Measurements from ENCODE around the gene DAD1. TPM values are rescaled to one million over a fixed set of nuclear protein-coding genes. Genes with fewer than 3 reads are reported as not detected.

DAD1 gene
- total and polyA plus RNA-seq, 2 of the 8 experiments (the other 6 are each of a cell fraction or from before 2014, with no cell fraction given): 131 to 440 TPM

- H3K14ac ChIP-seq (ENCODE audit: insufficient read length): no peak overlapping the region
- CTCF ChIA-PET (ENCODE audit: partially characterized antibody): no interaction called here
- no peaks in the 10 kb centered on the region; a peak in 1 of 4 replicates for H3K9me3 ChIP-seq (ENCODE audit: insufficient read depth in 2 of 2, low read depth in 1 of 2, low read length in 1 of 2)
- no peak overlapping the region for H2BK5ac ChIP-seq (ENCODE audit: low read depth, low read length)
- H4K91ac ChIP-seq (replicated peaks; ENCODE audit: insufficient read length, low read length): no peak overlapping the region
- H4K8ac ChIP-seq (ENCODE audit: extremely low read depth, insufficient read depth, low read length): no peak overlapping the region
- no peak for FAIRE-seq
- no peak overlapping the region for H2BK20ac ChIP-seq (ENCODE audit: low read length)
- H3K4me2 ChIP-seq (ENCODE audit: insufficient read depth in 1 of 2, low read depth in 2 of 2, low read length in 2 of 2): no peak overlapping the region
- H2BK12ac ChIP-seq (ENCODE audit: low read depth, low read length): no peak overlapping the region
- 95% methylated on average over 1 of the region's 1 CpG; no CpG with 5 or more reads in 1 of the 2 experiments for WGBS, 2 experiments (ENCODE audit: extremely low coverage in 1 of 2, insufficient coverage in 1 of 2, insufficient read length in 1 of 2, insufficient replicate concordance in 2 of 2, low coverage in 1 of 2, low lambda C conversion rate in 2 of 2, missing lambda C conversion rate in 1 of 2)
- H3K27ac ChIP-seq (ENCODE audit: low read depth, low read length): no peak overlapping the region
- no peak overlapping the region for H3K4me3 ChIP-seq (ENCODE audit: extremely low read depth in 1 of 4, insufficient read depth in 2 of 4, low read depth in 3 of 4, low read length in 4 of 4)
- H3K18ac ChIP-seq (ENCODE audit: extremely low read depth, low read length): no peak overlapping the region
- H3K4me1 ChIP-seq (replicated peaks in 1 of 4; ENCODE audit: control insufficient read depth in 3 of 4, insufficient read depth in 4 of 4, low read length in 3 of 4): no peaks in the 10 kb centered on the region
- H2BK15ac ChIP-seq (ENCODE audit: low read length): no peak overlapping the region
- H3K79me1 ChIP-seq (ENCODE audit: low read depth, low read length): no peaks in the 10 kb centered on the region
- H4K20me1 ChIP-seq (replicated peaks in 1 of 2; ENCODE audit: control insufficient read depth in 1 of 2, insufficient read depth in 2 of 2, low read length in 2 of 2): no peaks in the 10 kb centered on the region
- TF ChIP-seq CBX8 (IDR thresholded peaks at IDR 0.05; ENCODE audit: borderline replicate concordance, low read depth, low read length) (no peak), BRCA1 (IDR thresholded peaks at IDR 0.05; ENCODE audit: low read depth, low read length) (no peak), JUN (IDR thresholded peaks at IDR 0.05; ENCODE audit: low read depth, low read length) (no peak), NANOG (IDR thresholded peaks at IDR 0.05; ENCODE audit: insufficient read depth, low read depth, low read length, poor library complexity, severe bottlenecking) (no peak), CHD1 (IDR thresholded peaks at IDR 0.05; ENCODE audit: low read depth, low read length) (no peak), GTF2F1 (IDR thresholded peaks at IDR 0.05; ENCODE audit: borderline replicate concordance, low read depth, low read length) (no peak), TCF12 (IDR thresholded peaks at IDR 0.05; ENCODE audit: low read depth, low read length) (no peak), HDAC2 (IDR thresholded peaks at IDR 0.05; ENCODE audit: borderline replicate concordance in 1 of 2, low read depth in 2 of 2, low read length in 2 of 2) (no peak), PHF8 (conservative IDR thresholded peaks at IDR 0.05; ENCODE audit: low read depth, low read length) (no peak), KDM5A (IDR thresholded peaks at IDR 0.05; ENCODE audit: low read length) (no peak)
- TF ChIP-seq, protein P1, sequence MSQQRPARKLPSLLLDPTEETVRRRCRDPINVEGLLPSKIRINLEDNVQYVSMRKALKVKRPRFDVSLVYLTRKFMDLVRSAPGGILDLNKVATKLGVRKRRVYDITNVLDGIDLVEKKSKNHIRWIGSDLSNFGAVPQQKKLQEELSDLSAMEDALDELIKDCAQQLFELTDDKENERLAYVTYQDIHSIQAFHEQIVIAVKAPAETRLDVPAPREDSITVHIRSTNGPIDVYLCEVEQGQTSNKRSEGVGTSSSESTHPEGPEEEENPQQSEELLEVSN (IDR thresholded peaks at IDR 0.05): no peak
- no peak overlapping the region for H2AFZ ChIP-seq (ENCODE audit: low read length)
- no peaks in the 10 kb centered on the region for H3K27me3 ChIP-seq (replicated peaks in 1 of 4; ENCODE audit: control insufficient read depth in 3 of 4, extremely low read depth in 1 of 4, insufficient read depth in 3 of 4, low read length in 3 of 4)
- no peaks in the 10 kb centered on the region for H3K23me2 ChIP-seq (ENCODE audit: low read depth, low read length)
- no peak overlapping the region for H3K4ac ChIP-seq (replicated peaks; ENCODE audit: insufficient read length, low read depth, low read length)
- H3K9ac ChIP-seq (replicated peaks in 1 of 4; ENCODE audit: extremely low read depth in 1 of 4, low read depth in 3 of 4, low read length in 3 of 4): no peak overlapping the region
- POLR2A ChIA-PET (ENCODE audit: partially characterized antibody): no interaction called here
- no peak overlapping the region for H4K5ac ChIP-seq (ENCODE audit: insufficient read length, low read depth, low read length)
- no peak overlapping the region for H3K23ac ChIP-seq (ENCODE audit: insufficient read length)
- no peak overlapping the region for H3K56ac ChIP-seq (replicated peaks; ENCODE audit: insufficient read length, low read depth, low read length)
- no peaks in the 10 kb centered on the region for H3K36me3 ChIP-seq (ENCODE audit: control insufficient read depth in 2 of 4, insufficient read depth in 4 of 4, low read length in 3 of 4)
- no peaks in the 10 kb centered on the region for H3K79me2 ChIP-seq (ENCODE audit: control insufficient read depth in 1 of 2, insufficient read depth in 2 of 2, low read length in 2 of 2)
- H2AK5ac ChIP-seq (ENCODE audit: low read depth, low read length): no peak overlapping the region
- DNase-seq (ENCODE audit: low read depth in 1 of 2, low spot score in 2 of 2): no peak
- no peak overlapping the region for H2BK120ac ChIP-seq (replicated peaks; ENCODE audit: low read depth, low read length)
These were observed 53.9 kb downstream of the DAD1 start for GRCh38 chr14:22535126-22535525.
